ENCODE data around the gene UQCRQ. TPM values are rescaled to one million over a fixed set of nuclear protein-coding genes. Genes with fewer than 3 reads are reported as not detected.

UQCRQ gene
- 101 TPM for total RNA-seq (ENCODE audit: insufficient read depth, low replicate concordance)

GRCh38 chr5:132866342-132867045 is at the start of gene UQCRQ, which contains the start of gene GDF9:
Gene UQCRQ (plus strand): TSS chr5:132866642. CDS start chr5:132866882, 240 bp downstream.
Gene GDF9 (minus strand): TSS chr5:132866469. CDS start chr5:132864533, 1,936 bp downstream.
- peak; percentile 100 for DNase-seq (ENCODE audit: low spot score)

- DNase-seq (ENCODE audit: low spot score) = no peak
Measured at GRCh38 chr5:132817011-132817410, 49.4 kb upstream of the UQCRQ start.

GRCh38 chr5:132819468-132819867 is 47.0 kb upstream of the UQCRQ start:
- DNase-seq (ENCODE audit: low spot score) = no peak

- peak; percentile 88 for DNase-seq (ENCODE audit: low spot score)
Measured at GRCh38 chr5:132820162-132820754, 46.2 kb upstream of the UQCRQ start.

GRCh38 chr5:132821350-132821749 is 45.1 kb upstream of the UQCRQ start:
- no peak for DNase-seq (ENCODE audit: low spot score)

GRCh38 chr5:132821791-132822190 is 44.7 kb upstream of the UQCRQ start:
- no peak for DNase-seq (ENCODE audit: low spot score)

- DNase-seq (ENCODE audit: low spot score) = peak; percentile 44
Measured at GRCh38 chr5:132822650-132823480, 43.6 kb upstream of the UQCRQ start.

GRCh38 chr5:132823481-132824050 is 42.9 kb upstream of the UQCRQ start:
- no peak for DNase-seq (ENCODE audit: low spot score)

GRCh38 chr5:132824426-132824825 is 42.0 kb upstream of the UQCRQ start:
- DNase-seq (ENCODE audit: low spot score) = no peak

- no peak for DNase-seq (ENCODE audit: low spot score)
Measured at GRCh38 chr5:132825033-132825833, 41.2 kb upstream of the UQCRQ start.

- no peak for DNase-seq (ENCODE audit: low spot score)
Measured at GRCh38 chr5:132825834-132826391, 40.5 kb upstream of the UQCRQ start.

GRCh38 chr5:132826424-132827082 is 39.9 kb upstream of the UQCRQ start:
- no peak for DNase-seq (ENCODE audit: low spot score)

GRCh38 chr5:132827943-132828673 is 38.3 kb upstream of the UQCRQ start:
- DNase-seq (ENCODE audit: low spot score) = no peak

- DNase-seq (ENCODE audit: low spot score) = no peak
Measured at GRCh38 chr5:132828846-132829494, 37.5 kb upstream of the UQCRQ start.

GRCh38 chr5:132829742-132830435 is 36.6 kb upstream of the UQCRQ start:
- DNase-seq (ENCODE audit: low spot score) = peak; percentile 70

GRCh38 chr5:132830436-132831094 is 35.9 kb upstream of the UQCRQ start, which contains the start of gene SHROOM1:
Gene SHROOM1 (minus strand): TSS chr5:132830647. CDS start chr5:132826140, 4,507 bp downstream.
- DNase-seq (ENCODE audit: low spot score) = no peak

GRCh38 chr5:132831095-132831860 is 35.2 kb upstream of the UQCRQ start:
- no peak for DNase-seq (ENCODE audit: low spot score)
